ENCODE data around the gene IGSF23. TPM values are rescaled to one million over a fixed set of nuclear protein-coding genes. Genes with fewer than 3 reads are reported as not detected.
"Not testable (repeated sequence)": the region's sequence is repeated elsewhere in the genome, so short reads cannot be mapped to it uniquely, and the experiment has no call there.

Gene IGSF23
- total RNA-seq, 1 experiment from 2014 or later: not detected

GRCh38 chr19:44664976-44665375 lies 51.6 kb downstream of the IGSF23 start:
- no TSS peak for BruUV-seq (replicated peaks)

GRCh38 chr19:44666852-44667556 lies 53.6 kb downstream of the IGSF23 start:
- Histone ChIP-seq H3F3A (ENCODE audit: insufficient read depth, low read depth) (peaks cover 86% of the 10 kb centered on the region), H3K4me3 (no peak overlapping the region), H3K79me2 (ENCODE audit: low read depth) (no peaks in the 10 kb centered on the region), H4K20me1 (ENCODE audit: insufficient read depth) (no peaks in the 10 kb centered on the region; the same call in 1 of the 2 replicates), H3K4me2 (no peak overlapping the region), H3K9me2 (ENCODE audit: insufficient read depth) (no peaks in the 10 kb centered on the region), H3K9me3 (ENCODE audit: insufficient read depth, low read depth) (no peaks in the 10 kb centered on the region), H3K4me1 (replicated peaks; ENCODE audit: insufficient read depth) (peaks cover 28% of the 10 kb centered on the region), H2AFZ (no peak overlapping the region), H3K36me3 (ENCODE audit: low read depth) (peaks cover 16% of the 10 kb centered on the region), H3K27me3 (ENCODE audit: insufficient read depth, low read depth) (no peaks in the 10 kb centered on the region), H3K27ac (no peak overlapping the region)
- CTCF ChIA-PET: no interaction called here
- POLR2A ChIA-PET (ENCODE audit: unreplicated experiment): no interaction called here
- no peak for TF ChIP-seq EZH2 (IDR thresholded peaks at IDR 0.05; ENCODE audit: low read depth)
- no peak for TF ChIP-seq CTCF (conservative IDR thresholded peaks at IDR 0.05)
- intact Hi-C loops (cut with micrococcal nuclease; ENCODE audit: unreplicated experiment): no loop called here
- DNase-seq: no peak
- BruUV-seq (replicated peaks): no TSS peak

More at GRCh38 chr19:44664976-44665375, 51.6 kb downstream of the IGSF23 start:
- H3K4me3 ChIP-seq: no peak overlapping the region
- POLR2A ChIA-PET (ENCODE audit: unreplicated experiment): no interaction called here
- peaks cover 11% of the 10 kb centered on the region for H3K4me1 ChIP-seq (replicated peaks; ENCODE audit: insufficient read depth)
- H3F3A ChIP-seq (ENCODE audit: insufficient read depth, low read depth): peaks cover 86% of the 10 kb centered on the region
- H3K36me3 ChIP-seq (ENCODE audit: low read depth): peaks cover 37% of the 10 kb centered on the region
- no peak overlapping the region for H3K4me2 ChIP-seq
- no peak for DNase-seq
- H3K79me2 ChIP-seq (ENCODE audit: low read depth): no peaks in the 10 kb centered on the region
- TF ChIP-seq CTCF (conservative IDR thresholded peaks at IDR 0.05) (no peak), EZH2 (IDR thresholded peaks at IDR 0.05; ENCODE audit: low read depth) (no peak)
- CTCF ChIA-PET: no interaction called here
- no peaks in the 10 kb centered on the region for H3K27me3 ChIP-seq (ENCODE audit: insufficient read depth, low read depth)
- H3K9me3 ChIP-seq (ENCODE audit: insufficient read depth, low read depth): no peaks in the 10 kb centered on the region
- H2AFZ ChIP-seq: no peak overlapping the region
- H3K27ac ChIP-seq: no peak overlapping the region
- H4K20me1 ChIP-seq (ENCODE audit: insufficient read depth): no peaks in the 10 kb centered on the region; the same call in 1 of the 2 replicates
- intact Hi-C loops (cut with micrococcal nuclease; ENCODE audit: unreplicated experiment): no loop called here
- H3K9me2 ChIP-seq (ENCODE audit: insufficient read depth): no peaks in the 10 kb centered on the region

GRCh38 chr19:44668985-44669764 lies 55.8 kb downstream of the IGSF23 start:
- no peak overlapping the region for H3K4me3 ChIP-seq
- no TSS peak for BruUV-seq (replicated peaks)
- no peaks in the 10 kb centered on the region for H3K79me2 ChIP-seq (ENCODE audit: low read depth)
- peaks cover 30% of the 10 kb centered on the region for H3K4me1 ChIP-seq (replicated peaks; ENCODE audit: insufficient read depth)
- no peak overlapping the region for H3K4me2 ChIP-seq
- peak overlapping the region; percentile 38 for H3K27ac ChIP-seq
- H3F3A ChIP-seq (ENCODE audit: insufficient read depth, low read depth): peaks cover 67% of the 10 kb centered on the region
- no peak overlapping the region for H2AFZ ChIP-seq
- no peaks in the 10 kb centered on the region for H3K36me3 ChIP-seq (ENCODE audit: low read depth)
- POLR2A ChIA-PET (ENCODE audit: unreplicated experiment): interaction anchor here (0.5 to 0.7 kb wide), 2 partner anchors 21 to 70 kb away, joined by 3 read pairs; no protein-coding TSS in a partner anchor
- CTCF ChIA-PET: interaction anchor here (0.6 kb wide), 1 partner anchor 15 kb away, joined by 3 read pairs; no protein-coding TSS in a partner anchor
- H4K20me1 ChIP-seq (ENCODE audit: insufficient read depth): no peaks in the 10 kb centered on the region; the same call in 1 of the 2 replicates
- peak in 1 of 2 experiments; percentile 57 for DNase-seq
- TF ChIP-seq EZH2 (IDR thresholded peaks at IDR 0.05; ENCODE audit: low read depth) (no peak), CTCF (conservative IDR thresholded peaks at IDR 0.05) (no peak)
- intact Hi-C loops (cut with micrococcal nuclease; ENCODE audit: unreplicated experiment): no loop called here
- no peaks in the 10 kb centered on the region for H3K27me3 ChIP-seq (ENCODE audit: insufficient read depth, low read depth)
- H3K9me2 ChIP-seq (ENCODE audit: insufficient read depth): no peaks in the 10 kb centered on the region
- no peaks in the 10 kb centered on the region for H3K9me3 ChIP-seq (ENCODE audit: insufficient read depth, low read depth)

GRCh38 chr19:44670027-44670426 lies 56.7 kb downstream of the IGSF23 start:
- H3K27me3 ChIP-seq (ENCODE audit: insufficient read depth, low read depth); DNase-seq; H3K4me3 ChIP-seq; POLR2A ChIA-PET (ENCODE audit: unreplicated experiment); H2AFZ ChIP-seq; H3K4me2 ChIP-seq; H3K9me3 ChIP-seq (ENCODE audit: insufficient read depth, low read depth); intact Hi-C loops (cut with micrococcal nuclease; ENCODE audit: unreplicated experiment); H3K79me2 ChIP-seq (ENCODE audit: low read depth); H4K20me1 ChIP-seq (ENCODE audit: insufficient read depth); CTCF ChIA-PET; BruUV-seq (replicated peaks); H3K9me2 ChIP-seq (ENCODE audit: insufficient read depth); H3K36me3 ChIP-seq (ENCODE audit: low read depth): not testable (repeated sequence)
- peaks cover 30% of the 10 kb centered on the region for H3K4me1 ChIP-seq (replicated peaks; ENCODE audit: insufficient read depth)
- peak overlapping the region; percentile 38 for H3K27ac ChIP-seq
- peaks cover 61% of the 10 kb centered on the region for H3F3A ChIP-seq (ENCODE audit: insufficient read depth, low read depth)
